SK-MEL-5 (cell line): ENCODE data around the gene PLEKHA5. TPM values are rescaled to one million over a fixed set of nuclear protein-coding genes. Genes with fewer than 3 reads are reported as not detected.

Source experiments
- DNase-seq: peaks from one replicate; pipeline ENCODE4 v3.0.0-alpha.2; 2016; ENCODE audit warnings: low read depth, low spot score
- in situ Hi-C: cut with HindIII; loops from 2 replicates; pipeline ENCODE4 v1.10.0; 2016; ENCODE audit warnings: low sequenced_read_pairs, high pct_unique_total_duplicates, low pct_unique_long_range_greater_than_20kb
- total RNA-seq: library from RNA; depleted of rRNA; stranded (reverse); fragments of >200 nt; shearing (Covaris generic); gene quantifications from 2 replicates; pipeline ENCODE4 v1.2.3, GENCODE V29; 2014

Gene PLEKHA5
- total RNA-seq, 1 experiment from 2014 or later = 236 TPM

- in situ Hi-C loops = no loop called here
- DNase-seq = no peak
These were observed 8.7 kb upstream of the PLEKHA5 start for GRCh38 chr12:19120795-19121194.

GRCh38 chr12:19121449-19122018 is 8.0 kb upstream of the PLEKHA5 start:
- in situ Hi-C loops = no loop called here
- no peak for DNase-seq

DNA sequence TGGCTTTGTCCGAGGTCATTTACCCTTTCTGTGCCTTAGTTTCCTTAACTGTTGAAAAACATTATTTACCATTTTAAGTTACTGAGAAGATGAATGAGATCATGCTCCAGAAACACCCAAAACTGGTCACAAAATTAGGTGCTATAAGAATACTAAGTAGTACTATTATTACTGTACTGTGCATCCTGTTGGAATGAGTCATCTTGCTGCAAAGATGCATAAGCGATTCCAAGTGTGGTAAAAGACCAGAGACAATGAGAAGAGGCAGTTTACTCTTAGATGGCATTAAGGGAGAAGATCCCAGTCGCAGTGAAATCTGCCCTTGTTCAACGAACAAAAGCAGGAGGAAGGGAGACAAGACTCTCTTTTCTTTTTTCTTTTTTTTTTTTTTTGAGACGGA is 4.2 kb upstream of the PLEKHA5 start:
- in situ Hi-C loops = no loop called here
- DNase-seq = no peak

GRCh38 chr12:19127270-19127669 is 2.3 kb upstream of the PLEKHA5 start:
- in situ Hi-C loops = no loop called here
- DNase-seq = no peak

GRCh38 chr12:19128485-19128884 is 1.0 kb upstream of the PLEKHA5 start:
- DNase-seq = no peak
- in situ Hi-C loops = no loop called here

DNA sequence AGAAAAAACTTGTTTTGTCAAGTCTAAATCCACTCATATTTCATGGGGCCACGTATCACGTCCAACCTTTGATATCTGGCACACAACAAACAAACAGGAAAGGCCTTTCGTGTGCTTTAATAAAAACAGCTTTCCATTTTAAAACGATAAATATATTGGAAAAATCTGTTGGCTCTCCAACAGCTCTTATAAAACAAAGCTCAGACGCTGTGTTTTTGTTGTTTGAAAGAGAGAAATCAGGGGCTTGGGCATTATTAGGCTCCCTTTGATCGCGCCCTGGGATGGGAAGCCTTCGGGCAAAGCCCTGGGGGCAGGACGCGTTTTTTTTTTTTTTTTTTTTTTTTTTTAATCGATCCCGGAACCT is 429 bp upstream of the PLEKHA5 start:
- no peak for DNase-seq
- in situ Hi-C loops = no loop called here

GRCh38 chr12:19130224-19131024 is 891 bp downstream of the PLEKHA5 start:
- DNase-seq = peak; percentile 6
- in situ Hi-C loops = no loop called here

DNA sequence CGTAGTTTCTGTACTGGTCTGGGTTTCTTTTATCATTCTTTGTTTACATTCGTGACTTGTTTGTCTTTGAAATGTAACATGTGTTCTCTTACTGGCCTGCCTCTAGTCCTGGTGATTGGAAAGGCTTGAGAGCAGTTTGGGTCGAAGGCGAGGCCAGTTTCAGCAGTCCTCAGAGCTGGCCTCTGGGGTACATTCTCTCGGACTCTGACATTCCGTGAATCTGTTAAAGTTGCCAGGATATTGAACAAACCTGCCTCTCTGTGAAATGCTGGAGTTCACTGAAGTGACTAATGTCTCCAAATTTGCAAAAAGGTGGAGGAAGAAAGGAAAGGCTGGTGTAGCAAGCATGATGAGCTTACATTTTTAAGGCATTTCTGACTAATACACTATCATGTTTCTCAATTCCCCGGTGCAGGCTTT is 1.5 kb downstream of the PLEKHA5 start:
- in situ Hi-C loops = no loop called here
- DNase-seq = peak; percentile 23

GRCh38 chr12:19138551-19138950 is 9.0 kb downstream of the PLEKHA5 start:
- no peak for DNase-seq
- in situ Hi-C loops = no loop called here

DNA sequence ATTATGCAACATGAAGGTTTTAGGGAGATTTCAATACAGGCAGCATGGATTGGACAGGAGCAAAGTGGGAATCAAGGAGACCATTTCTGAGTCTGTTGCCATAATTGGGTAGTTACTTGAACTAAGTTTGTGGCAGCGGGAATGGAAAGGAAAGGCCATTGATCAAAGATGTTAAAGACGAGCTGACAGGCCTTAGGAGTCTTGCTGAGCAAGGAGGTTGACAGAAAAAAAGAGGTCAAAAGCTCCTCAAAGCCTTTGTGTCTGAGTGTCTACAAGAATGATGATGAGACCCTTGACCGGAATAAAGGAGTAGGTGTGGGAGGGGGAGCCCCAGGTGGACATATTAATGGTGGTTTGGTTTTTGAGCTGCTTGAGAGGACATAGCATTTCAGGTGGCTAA is 9.4 kb downstream of the PLEKHA5 start:
- DNase-seq = no peak
- in situ Hi-C loops = no loop called here

DNA sequence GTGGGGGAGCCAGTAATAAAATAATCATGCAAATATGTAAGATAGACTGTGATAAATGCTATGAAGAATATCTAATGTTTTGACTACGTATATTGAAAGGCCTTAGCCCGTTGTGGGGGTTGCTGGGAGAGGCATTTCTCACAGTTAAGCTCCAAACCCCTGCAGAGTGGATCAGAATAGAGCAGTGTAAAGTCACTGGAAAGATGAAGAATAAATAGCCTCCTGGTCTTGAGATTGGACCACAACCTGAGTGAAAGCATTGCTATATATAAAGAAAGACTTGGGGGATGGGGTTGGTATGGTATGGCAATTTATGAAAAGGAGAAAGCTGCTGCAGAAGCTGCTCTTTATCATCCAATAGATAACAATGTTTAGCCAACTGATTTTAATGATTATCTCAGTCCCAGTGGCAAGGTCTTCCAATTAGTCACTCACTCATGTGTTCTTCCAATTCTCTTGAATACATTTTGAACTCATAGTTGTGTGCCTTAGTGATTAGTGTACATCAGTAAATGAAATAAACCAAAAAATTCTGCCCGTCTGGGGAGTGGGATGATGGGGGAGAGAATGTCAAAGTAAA is 10.2 kb downstream of the PLEKHA5 start:
- DNase-seq = no peak
- in situ Hi-C loops = no loop called here

- in situ Hi-C loops = no loop called here
- no peak for DNase-seq
These were observed 11.1 kb downstream of the PLEKHA5 start for GRCh38 chr12:19140381-19141236.

GRCh38 chr12:19142499-19142898 is 13.0 kb downstream of the PLEKHA5 start:
- in situ Hi-C loops = no loop called here
- no peak for DNase-seq

DNA sequence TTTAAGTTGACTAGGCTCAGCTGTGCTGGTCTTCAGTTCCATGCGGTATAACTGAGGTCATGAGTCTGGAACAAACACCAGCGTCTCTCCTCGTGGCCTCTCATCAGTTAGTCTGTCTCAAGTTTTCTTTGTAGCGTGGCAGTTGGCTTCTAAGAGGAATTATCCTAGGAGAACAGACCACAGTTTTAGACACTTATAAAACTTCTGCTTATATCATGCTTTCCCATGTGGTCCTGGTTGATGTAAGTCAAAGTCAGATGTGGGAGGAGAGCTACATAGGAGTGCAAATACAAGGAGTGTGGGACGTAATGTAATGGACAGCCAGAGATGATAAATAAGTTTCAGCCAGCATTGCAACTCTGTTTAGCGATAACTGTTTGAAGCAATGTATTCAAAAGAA is 14.8 kb downstream of the PLEKHA5 start:
- in situ Hi-C loops = no loop called here

GRCh38 chr12:19144985-19145384 is 15.5 kb downstream of the PLEKHA5 start:
- in situ Hi-C loops = no loop called here
- no peak for DNase-seq

More for the DNA sequence above, 14.8 kb downstream of the PLEKHA5 start:
- DNase-seq = no peak

GRCh38 chr12:19148860-19149259 is 19.3 kb downstream of the PLEKHA5 start:
- in situ Hi-C loops = no loop called here
- no peak for DNase-seq

- no peak for DNase-seq
- in situ Hi-C loops = no loop called here
These were observed 20.9 kb downstream of the PLEKHA5 start for GRCh38 chr12:19150273-19150900.

- in situ Hi-C loops = no loop called here
These were observed 21.8 kb downstream of the PLEKHA5 start for GRCh38 chr12:19151298-19151697.

More at GRCh38 chr12:19151298-19151697, 21.8 kb downstream of the PLEKHA5 start:
- no peak for DNase-seq
